GM21786 (cell line): ENCODE measurements around the gene ATXN10.
"Not testable (repeated sequence)": the region's sequence is repeated elsewhere in the genome, so short reads cannot be mapped to it uniquely, and the experiment has no call there.

Experiments
- ATAC-seq: cut with Tn5 transposase; IDR thresholded peaks from one replicate; pipeline ENCODE4 v1.9.1; 2021; ENCODE audit not compliant: unreplicated experiment

ATXN10 gene

DNA sequence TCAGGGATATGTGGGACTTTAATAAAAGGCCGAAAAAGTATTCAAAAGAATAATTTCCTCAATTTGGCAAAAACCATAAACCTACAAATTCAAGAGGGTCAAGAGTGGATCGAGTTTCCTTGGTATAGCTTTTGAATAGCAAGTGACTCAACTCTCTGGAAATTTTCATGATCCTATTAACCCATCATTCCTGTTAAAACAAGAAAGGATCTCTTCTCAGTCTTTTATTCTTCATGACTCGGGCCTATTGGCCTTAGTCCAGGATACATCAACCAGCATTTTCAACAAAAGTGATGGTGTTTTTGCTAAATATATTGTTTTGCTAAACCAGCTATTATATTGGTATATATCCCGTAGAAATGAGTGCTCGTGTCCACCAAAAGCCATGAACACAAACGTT is 110.3 kb downstream of the ATXN10 start:
- no peak for ATAC-seq

- no peak for ATAC-seq
Measured at GRCh38 chr22:45783021-45783420, 111.4 kb downstream of the ATXN10 start.

- ATAC-seq = no peak
Measured at GRCh38 chr22:45783690-45784089, 112.1 kb downstream of the ATXN10 start.

- ATAC-seq = no peak
Measured at GRCh38 chr22:45784357-45785277, 113.0 kb downstream of the ATXN10 start.

- no peak for ATAC-seq
Measured at GRCh38 chr22:45785458-45785857, 113.8 kb downstream of the ATXN10 start.

GRCh38 chr22:45786726-45787125 is 115.1 kb downstream of the ATXN10 start:
- no peak for ATAC-seq

DNA sequence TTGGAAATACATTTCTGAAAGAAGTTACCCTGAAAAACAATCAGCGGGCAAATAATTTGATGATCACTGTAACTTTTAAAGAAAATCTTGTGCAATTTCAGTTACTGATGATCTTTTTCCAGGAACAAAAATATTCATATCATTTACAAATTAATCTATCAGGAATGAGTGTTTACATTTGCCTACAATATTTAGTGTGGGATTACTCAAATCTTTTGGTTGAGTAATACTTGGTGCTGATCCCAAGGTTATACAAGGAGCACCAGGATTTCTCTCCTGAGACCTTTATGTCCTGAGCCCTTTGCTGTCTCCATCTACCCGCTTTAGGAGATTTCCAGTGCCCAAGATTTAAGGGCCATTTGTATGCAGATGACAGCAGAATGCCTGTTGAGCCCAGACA is 116.1 kb downstream of the ATXN10 start:
- no peak for ATAC-seq

DNA sequence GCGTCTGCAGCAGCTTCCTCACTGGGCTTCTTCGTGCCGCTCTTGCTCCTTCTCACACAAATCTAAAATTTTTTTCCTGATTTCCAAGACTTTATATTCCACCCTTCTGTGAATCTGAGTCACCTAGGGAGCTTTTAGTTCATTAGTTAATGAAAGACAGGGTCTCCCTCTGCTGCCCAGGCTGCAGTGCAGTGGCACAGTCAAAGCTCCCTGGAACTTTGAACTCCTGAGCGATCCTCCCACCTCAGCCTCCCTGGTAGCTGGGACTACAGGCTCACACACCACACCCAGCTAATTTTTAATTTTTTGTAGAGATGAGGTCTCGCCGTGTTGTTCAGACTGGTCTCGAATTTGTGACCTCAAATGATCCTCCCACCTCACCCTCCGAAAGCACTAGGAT is 116.9 kb downstream of the ATXN10 start:
- no peak for ATAC-seq

DNA sequence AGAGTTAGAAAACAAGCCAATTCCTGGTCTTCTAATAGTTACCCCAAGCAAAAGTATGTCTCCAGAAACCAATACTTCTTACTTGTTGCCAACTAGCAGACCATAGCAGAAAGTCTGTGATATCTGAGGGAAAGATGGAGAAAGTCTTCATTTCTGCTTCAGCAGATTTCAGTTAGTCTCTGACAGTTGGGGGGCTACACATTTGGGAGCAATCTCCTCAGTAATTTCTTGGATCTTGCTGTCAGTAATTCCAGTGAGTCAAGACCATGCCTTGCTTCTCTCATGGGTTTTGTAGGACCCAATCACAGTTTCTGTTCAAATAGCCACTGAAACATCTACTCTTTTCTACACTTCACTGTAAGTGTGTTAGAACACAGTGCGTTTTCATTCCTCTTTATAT is 118.8 kb downstream of the ATXN10 start:
- ATAC-seq = no peak

DNA sequence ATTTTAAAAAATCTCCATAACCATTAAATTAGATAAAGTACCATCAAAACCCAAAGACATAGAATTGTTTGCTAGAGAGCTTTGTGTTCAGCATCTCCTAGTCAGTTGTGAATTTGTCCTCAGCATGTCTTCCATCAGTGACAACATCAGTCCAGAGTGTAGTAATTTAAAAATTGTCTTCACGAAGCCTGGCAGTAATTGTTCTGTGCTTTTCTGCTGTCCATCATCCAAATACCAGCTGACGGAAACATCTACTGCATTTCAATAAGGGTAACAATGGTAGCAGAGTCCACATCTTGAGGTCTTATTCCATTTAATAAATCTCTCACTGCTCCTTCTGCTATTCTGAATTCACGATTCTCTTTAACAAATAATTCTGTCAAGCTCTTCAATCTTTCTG is 121.5 kb downstream of the ATXN10 start:
- no peak for ATAC-seq

DNA sequence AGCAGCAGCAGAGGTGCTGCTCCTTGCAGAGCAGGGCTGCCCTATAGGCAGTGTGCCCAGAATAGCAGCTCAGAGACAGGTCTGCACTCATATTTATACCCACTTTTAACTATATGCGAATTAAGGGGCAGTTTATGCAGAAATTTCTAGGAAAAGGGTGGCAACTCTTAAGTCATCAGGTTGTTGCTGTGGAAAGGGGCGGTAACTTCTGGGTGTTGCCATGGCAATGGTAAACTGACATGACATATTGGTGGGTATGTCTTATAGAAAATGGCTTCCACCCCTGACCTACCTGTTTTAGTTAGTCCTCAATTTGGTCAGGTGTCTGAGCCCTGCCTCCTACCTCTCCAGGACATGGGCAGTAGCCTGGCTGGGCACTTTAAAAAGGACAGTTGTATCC is 122.3 kb downstream of the ATXN10 start:
- ATAC-seq = no peak

GRCh38 chr22:45796009-45796408 is 124.4 kb downstream of the ATXN10 start:
- ATAC-seq = not testable (repeated sequence)

DNA sequence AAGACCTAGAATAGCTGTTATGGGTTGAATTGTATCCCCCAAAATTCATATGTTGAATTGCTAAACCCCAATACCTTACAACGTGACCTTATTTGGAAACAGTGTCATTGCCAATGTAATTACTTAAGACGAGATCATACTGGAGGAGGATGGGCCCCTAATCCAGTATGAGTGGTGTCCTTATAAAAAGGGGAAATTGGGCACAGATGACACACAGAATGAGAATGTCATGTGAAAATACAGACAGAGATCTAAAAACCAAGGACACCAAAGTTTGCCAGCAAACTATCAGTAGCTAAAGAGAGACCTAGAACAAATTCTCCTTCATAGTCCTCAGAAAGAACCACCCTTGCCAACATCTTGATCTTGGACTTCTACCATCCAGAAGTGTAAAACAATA is 127.7 kb downstream of the ATXN10 start:
- ATAC-seq = no peak

DNA sequence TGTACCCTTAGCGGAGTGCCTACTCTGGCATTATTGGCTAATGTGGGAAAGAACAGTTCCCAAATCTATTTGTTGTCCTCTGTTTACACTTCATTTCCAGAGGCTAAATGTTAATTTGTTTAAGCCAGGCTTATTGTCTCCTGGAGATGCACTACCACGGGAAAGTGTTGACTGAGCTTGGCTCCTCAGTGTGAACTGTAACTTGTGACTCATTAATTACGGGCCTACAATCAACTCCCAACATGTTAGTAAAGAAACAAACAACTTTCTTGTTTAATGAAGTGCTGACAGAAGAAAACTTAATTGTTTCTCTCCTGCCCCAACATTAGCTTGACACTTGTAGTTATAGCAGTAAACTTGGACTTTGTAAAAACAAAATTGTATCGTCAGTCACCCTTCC is 130.4 kb downstream of the ATXN10 start:
- no peak for ATAC-seq

DNA sequence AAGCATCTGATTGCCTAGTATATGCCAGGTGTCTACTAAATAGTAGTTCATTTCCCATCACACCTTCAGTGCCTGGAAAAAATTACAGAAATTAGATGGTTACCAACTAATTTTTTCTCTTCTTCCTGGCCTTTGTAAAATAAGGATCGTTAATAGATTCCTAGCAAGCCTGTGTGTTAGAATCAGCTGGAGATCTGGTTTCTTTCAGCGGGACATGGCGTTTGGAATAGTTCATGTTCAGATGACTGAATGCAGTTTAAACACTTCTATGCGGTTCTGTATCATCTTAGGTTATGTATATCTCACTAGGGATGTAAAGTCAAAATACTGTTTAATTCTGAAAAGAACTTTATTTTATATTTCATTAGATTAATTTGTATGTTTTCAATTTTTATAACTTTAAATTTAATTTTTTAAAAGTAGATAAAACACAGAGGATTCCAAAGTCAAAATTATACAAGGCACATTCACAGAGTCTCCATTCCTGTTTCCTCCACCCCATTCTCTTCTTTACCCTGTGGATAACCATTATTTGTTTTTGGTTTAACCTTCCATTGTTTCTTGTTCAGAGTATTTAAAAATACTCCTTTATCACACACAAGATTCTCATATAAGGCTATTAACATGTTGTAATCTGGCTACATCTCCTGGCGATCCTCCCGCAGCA is 132.8 kb downstream of the ATXN10 start:
- ATAC-seq = no peak

GRCh38 chr22:45804986-45805325 is 133.3 kb downstream of the ATXN10 start:
- ATAC-seq = no peak

GRCh38 chr22:45805413-45805812 is 133.8 kb downstream of the ATXN10 start:
- no peak for ATAC-seq

GRCh38 chr22:45807156-45807915 is 135.7 kb downstream of the ATXN10 start:
- ATAC-seq = no peak

GRCh38 chr22:45812910-45813309 is 141.3 kb downstream of the ATXN10 start:
- ATAC-seq = no peak

GRCh38 chr22:45814198-45814597 is 142.6 kb downstream of the ATXN10 start:
- no peak for ATAC-seq

DNA sequence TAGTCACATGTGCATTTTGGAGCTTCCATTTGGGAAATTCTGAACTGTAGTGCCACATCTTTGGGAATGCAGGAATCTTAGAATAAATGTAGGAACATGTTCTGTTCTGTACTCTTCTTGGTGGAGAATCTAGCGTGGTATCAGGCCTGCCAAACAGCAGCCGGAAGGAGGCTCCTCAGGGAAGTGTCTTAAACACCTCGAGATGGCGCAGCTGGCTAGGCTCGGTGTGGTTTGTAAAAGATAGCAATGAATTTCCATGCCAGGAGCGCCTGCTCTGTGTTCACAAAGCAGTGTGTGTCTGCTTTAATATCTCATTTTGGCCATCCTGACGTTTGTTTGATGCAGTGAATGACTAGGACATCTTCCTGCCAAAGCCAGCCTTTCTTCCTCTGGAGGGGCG is 145.1 kb downstream of the ATXN10 start:
- no peak for ATAC-seq
